ENCODE measurements around the gene KLHL11. TPM values are rescaled to one million over a fixed set of nuclear protein-coding genes. Genes with fewer than 3 reads are reported as not detected.

KLHL11 gene
- 23.7 and 25.5 TPM in 2 replicates for total RNA-seq (2014; rRNA removed; shearing (Covaris generic))
- polyA plus RNA-seq (2016; fragmentation: Nextera tagmentation; extraction: Ambion mirVana), result 6.8 and 8.7 TPM in 2 replicates
- long read RNA-seq, partial matches to known transcripts, result 0 of 1 reads
- long read RNA-seq, other reads (novel, unspliced or antisense), result 1 of 1 reads

- Histone ChIP-seq H3K79me2 (replicated peaks; ENCODE audit: insufficient read depth) (peaks cover 47% of the 10 kb centered on the region), H3K4me3 (peak within 1 kb of the TSS; percentile 98), H2AFZ (peak within 1 kb of the TSS; percentile 90; the same call in 1 of the 2 replicates), H3K27me3 (ENCODE audit: insufficient read depth) (no peaks in the 10 kb centered on the region), H4K20me1 (replicated peaks; ENCODE audit: insufficient read depth) (peaks cover 38% of the 10 kb centered on the region), H3K36me3 (ENCODE audit: insufficient read depth) (peaks cover 31% of the 10 kb centered on the region), H3K9me2 (ENCODE audit: insufficient read depth) (no peaks in the 10 kb centered on the region), H3K4me1 (ENCODE audit: insufficient read depth) (peaks cover 42% of the 10 kb centered on the region), H3K27ac (ENCODE audit: low read depth) (peak within 1 kb of the TSS; percentile 90), H3K4me2 (peak within 1 kb of the TSS; percentile 85), H3F3A (replicated peaks; ENCODE audit: low read depth) (peaks cover 39% of the 10 kb centered on the region)
- peak; percentile 96 for DNase-seq (ENCODE audit: low spot score)
- H3K36me3 Mint-ChIP-seq (ENCODE audit: low read depth), result peaks cover 38% of the 10 kb centered on the region
- H3K27me3 Mint-ChIP-seq (ENCODE audit: insufficient read depth, low read depth, poor library complexity), result no peaks in the 10 kb centered on the region
- TF ChIP-seq CTCF (conservative IDR thresholded peaks at IDR 0.05; ENCODE audit: low read depth in 2 of 2) (no peak), ZNF462 (CRISPR knock-in tag; IDR thresholded peaks at IDR 0.05) (no peak), REST (IDR thresholded peaks at IDR 0.05; ENCODE audit: unreplicated experiment) (peak; percentile 20), EZH2phosphoT487 (IDR thresholded peaks at IDR 0.05; ENCODE audit: unreplicated experiment) (no peak), ZNF114 (CRISPR knock-in tag; IDR thresholded peaks at IDR 0.05) (no peak), EZH2 (IDR thresholded peaks at IDR 0.05; ENCODE audit: low read depth, unreplicated experiment) (no peak), ETS1 (IDR thresholded peaks at IDR 0.05) (no peak), POLR2AphosphoS5 (IDR thresholded peaks at IDR 0.05; ENCODE audit: low read depth) (peak; percentile 86), CREB1 (CRISPR knock-in tag; IDR thresholded peaks at IDR 0.05; ENCODE audit: low read depth) (peak; percentile 44; the same call in 1 of the 2 replicates)
- H3K4me1 Mint-ChIP-seq, result peaks cover 17% of the 10 kb centered on the region
- no peak within 1 kb of the TSS; the same call in 2 of the 3 replicates for H3K4me3 Mint-ChIP-seq
- peak; percentile 87 for ATAC-seq
- no peaks in the 10 kb centered on the region for H3K9me3 Mint-ChIP-seq
- peak within 1 kb of the TSS; percentile 76 for H3K27ac Mint-ChIP-seq
Observed at GRCh38 chr17:41864836-41865595, at the start of gene KLHL11. TSS of gene KLHL11 (minus strand) at chr17:41865423. CDS start at chr17:41865370, 53 bp downstream.
